Panc1 (cell line): Measurements from ENCODE around the gene STON1.

Experiments
- POLR2AphosphoS5 ChIP-seq: IDR thresholded peaks from 2 replicates; pipeline ENCODE4 v1.6.1; 2012; ENCODE audit warnings: mild to moderate bottlenecking, low read depth, low read length, moderate library complexity
- TF ChIP-seq, protein P1 (sequence below): fragments of 450-650 bp; IDR thresholded peaks from 2 replicates; pipeline ENCODE4 v1.5.1; 2017; ENCODE audit warnings: mild to moderate bottlenecking
- TF ChIP-seq, protein P2 (sequence below), 2 experiments: IDR thresholded peaks; 2 replicates each; pipeline ENCODE4 v1.6.1; 2011 to 2012; ENCODE audit warnings: low read depth in 2 of 2, control low read depth in 1 of 2, low read length in 1 of 2, mild to moderate bottlenecking in 1 of 2, moderate library complexity in 1 of 2; ENCODE audit not compliant: insufficient read depth in 1 of 2

- TF ChIP-seq, protein P1, sequence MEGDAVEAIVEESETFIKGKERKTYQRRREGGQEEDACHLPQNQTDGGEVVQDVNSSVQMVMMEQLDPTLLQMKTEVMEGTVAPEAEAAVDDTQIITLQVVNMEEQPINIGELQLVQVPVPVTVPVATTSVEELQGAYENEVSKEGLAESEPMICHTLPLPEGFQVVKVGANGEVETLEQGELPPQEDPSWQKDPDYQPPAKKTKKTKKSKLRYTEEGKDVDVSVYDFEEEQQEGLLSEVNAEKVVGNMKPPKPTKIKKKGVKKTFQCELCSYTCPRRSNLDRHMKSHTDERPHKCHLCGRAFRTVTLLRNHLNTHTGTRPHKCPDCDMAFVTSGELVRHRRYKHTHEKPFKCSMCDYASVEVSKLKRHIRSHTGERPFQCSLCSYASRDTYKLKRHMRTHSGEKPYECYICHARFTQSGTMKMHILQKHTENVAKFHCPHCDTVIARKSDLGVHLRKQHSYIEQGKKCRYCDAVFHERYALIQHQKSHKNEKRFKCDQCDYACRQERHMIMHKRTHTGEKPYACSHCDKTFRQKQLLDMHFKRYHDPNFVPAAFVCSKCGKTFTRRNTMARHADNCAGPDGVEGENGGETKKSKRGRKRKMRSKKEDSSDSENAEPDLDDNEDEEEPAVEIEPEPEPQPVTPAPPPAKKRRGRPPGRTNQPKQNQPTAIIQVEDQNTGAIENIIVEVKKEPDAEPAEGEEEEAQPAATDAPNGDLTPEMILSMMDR = no peak
- TF ChIP-seq, protein P2, sequence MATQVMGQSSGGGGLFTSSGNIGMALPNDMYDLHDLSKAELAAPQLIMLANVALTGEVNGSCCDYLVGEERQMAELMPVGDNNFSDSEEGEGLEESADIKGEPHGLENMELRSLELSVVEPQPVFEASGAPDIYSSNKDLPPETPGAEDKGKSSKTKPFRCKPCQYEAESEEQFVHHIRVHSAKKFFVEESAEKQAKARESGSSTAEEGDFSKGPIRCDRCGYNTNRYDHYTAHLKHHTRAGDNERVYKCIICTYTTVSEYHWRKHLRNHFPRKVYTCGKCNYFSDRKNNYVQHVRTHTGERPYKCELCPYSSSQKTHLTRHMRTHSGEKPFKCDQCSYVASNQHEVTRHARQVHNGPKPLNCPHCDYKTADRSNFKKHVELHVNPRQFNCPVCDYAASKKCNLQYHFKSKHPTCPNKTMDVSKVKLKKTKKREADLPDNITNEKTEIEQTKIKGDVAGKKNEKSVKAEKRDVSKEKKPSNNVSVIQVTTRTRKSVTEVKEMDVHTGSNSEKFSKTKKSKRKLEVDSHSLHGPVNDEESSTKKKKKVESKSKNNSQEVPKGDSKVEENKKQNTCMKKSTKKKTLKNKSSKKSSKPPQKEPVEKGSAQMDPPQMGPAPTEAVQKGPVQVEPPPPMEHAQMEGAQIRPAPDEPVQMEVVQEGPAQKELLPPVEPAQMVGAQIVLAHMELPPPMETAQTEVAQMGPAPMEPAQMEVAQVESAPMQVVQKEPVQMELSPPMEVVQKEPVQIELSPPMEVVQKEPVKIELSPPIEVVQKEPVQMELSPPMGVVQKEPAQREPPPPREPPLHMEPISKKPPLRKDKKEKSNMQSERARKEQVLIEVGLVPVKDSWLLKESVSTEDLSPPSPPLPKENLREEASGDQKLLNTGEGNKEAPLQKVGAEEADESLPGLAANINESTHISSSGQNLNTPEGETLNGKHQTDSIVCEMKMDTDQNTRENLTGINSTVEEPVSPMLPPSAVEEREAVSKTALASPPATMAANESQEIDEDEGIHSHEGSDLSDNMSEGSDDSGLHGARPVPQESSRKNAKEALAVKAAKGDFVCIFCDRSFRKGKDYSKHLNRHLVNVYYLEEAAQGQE (IDR thresholded peaks at IDR 0.05; ENCODE audit: insufficient read depth in 1 of 2, low read depth in 2 of 2, low read length in 1 of 2) = no peak
- no peak for TF ChIP-seq POLR2AphosphoS5
These were observed 96.1 kb downstream of the STON1 start for GRCh38 chr2:48626047-48626446.
